GM12892 (cell line): ENCODE results near the gene RNMT.

ENCODE experiments used
- POLR2A ChIP-seq: IDR thresholded peaks from 2 replicates; pipeline ENCODE4 v1.6.1; 2011; ENCODE audit warnings: low read depth, low read length, control low read depth
- POLR2AphosphoS5 ChIP-seq: IDR thresholded peaks from 2 replicates; pipeline ENCODE4 v1.6.1; 2011; ENCODE audit warnings: low read depth, low read length, control low read depth

DNA sequence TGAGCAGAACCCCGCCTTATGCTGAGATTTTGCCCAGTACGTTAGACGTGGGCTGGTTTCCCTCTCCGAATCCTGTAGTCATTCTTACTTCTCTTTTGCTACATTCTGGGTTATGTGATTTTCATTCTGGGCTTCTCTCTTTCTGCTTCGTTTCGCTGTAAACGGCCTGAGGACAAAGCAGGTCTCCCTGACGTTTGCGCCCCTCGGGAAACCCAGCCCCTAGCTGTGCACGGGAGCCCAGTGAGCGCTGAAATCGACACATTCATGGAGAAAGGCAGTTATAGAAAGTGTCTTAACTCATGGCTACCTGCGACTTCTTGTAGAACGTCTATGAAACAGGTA lies 74.8 kb downstream of the RNMT start:
- TF ChIP-seq POLR2A (no peak), POLR2AphosphoS5 (no peak)
